ENCODE measurements around the gene PVALEF.

Gene PVALEF

GRCh38 chr17:81160747-81161453 is 4.4 kb upstream of the PVALEF start:
- in situ Hi-C loops (cut with HindIII; ENCODE audit: low sequenced_read_pairs): no loop called here

- in situ Hi-C loops (cut with HindIII; ENCODE audit: low sequenced_read_pairs): no loop called here
Observed at GRCh38 chr17:81161536-81161935, 3.8 kb upstream of the PVALEF start.

- in situ Hi-C loops (cut with HindIII; ENCODE audit: low sequenced_read_pairs): no loop called here
Observed at GRCh38 chr17:81161972-81162371, 3.3 kb upstream of the PVALEF start.

GRCh38 chr17:81162491-81162890 is 2.8 kb upstream of the PVALEF start:
- in situ Hi-C loops (cut with HindIII; ENCODE audit: low sequenced_read_pairs): no loop called here

GRCh38 chr17:81163051-81163695 is 2.1 kb upstream of the PVALEF start:
- in situ Hi-C loops (cut with HindIII; ENCODE audit: low sequenced_read_pairs): no loop called here

GRCh38 chr17:81163703-81164370 is 1.5 kb upstream of the PVALEF start:
- in situ Hi-C loops (cut with HindIII; ENCODE audit: low sequenced_read_pairs): no loop called here

GRCh38 chr17:81164371-81165245 is 699 bp upstream of the PVALEF start:
- in situ Hi-C loops (cut with HindIII; ENCODE audit: low sequenced_read_pairs): no loop called here

GRCh38 chr17:81166033-81166492 is 756 bp downstream of the PVALEF start, which contains the start of gene AATK:
AATK (minus strand) TSS chr17:81166221; CDS start chr17:81165992, 229 bp downstream.
- in situ Hi-C loops (cut with HindIII; ENCODE audit: low sequenced_read_pairs): no loop called here

GRCh38 chr17:81167194-81167524 is 1.9 kb downstream of the PVALEF start:
- in situ Hi-C loops (cut with HindIII; ENCODE audit: low sequenced_read_pairs): no loop called here

- in situ Hi-C loops (cut with HindIII; ENCODE audit: low sequenced_read_pairs): no loop called here
Observed at GRCh38 chr17:81167638-81168037, 2.3 kb downstream of the PVALEF start.

GRCh38 chr17:81169870-81170309 is 4.6 kb downstream of the PVALEF start:
- in situ Hi-C loops (cut with HindIII; ENCODE audit: low sequenced_read_pairs): no loop called here

GRCh38 chr17:81170727-81171494 is 5.6 kb downstream of the PVALEF start:
- in situ Hi-C loops (cut with HindIII; ENCODE audit: low sequenced_read_pairs): no loop called here

- in situ Hi-C loops (cut with HindIII; ENCODE audit: low sequenced_read_pairs): no loop called here
Observed at GRCh38 chr17:81171941-81172340, 6.6 kb downstream of the PVALEF start.

GRCh38 chr17:81173052-81173761 is 7.9 kb downstream of the PVALEF start:
- in situ Hi-C loops (cut with HindIII; ENCODE audit: low sequenced_read_pairs): no loop called here

- in situ Hi-C loops (cut with HindIII; ENCODE audit: low sequenced_read_pairs): no loop called here
Observed at GRCh38 chr17:81173762-81174155, 8.5 kb downstream of the PVALEF start.

- in situ Hi-C loops (cut with HindIII; ENCODE audit: low sequenced_read_pairs): no loop called here
Observed at GRCh38 chr17:81176666-81177065, 11.4 kb downstream of the PVALEF start.

- in situ Hi-C loops (cut with HindIII; ENCODE audit: low sequenced_read_pairs): no loop called here
Observed at GRCh38 chr17:81178136-81179091, 13.1 kb downstream of the PVALEF start.

- in situ Hi-C loops (cut with HindIII; ENCODE audit: low sequenced_read_pairs): no loop called here
Observed at GRCh38 chr17:81179220-81179619, 13.9 kb downstream of the PVALEF start.
